GM18502 (cell line): ENCODE data around the gene DNAJA4.
"Not testable (repeated sequence)": the region's sequence is repeated elsewhere in the genome, so short reads cannot be mapped to it uniquely, and the experiment has no call there.

Source experiments
- ATAC-seq: cut with Tn5 transposase; IDR thresholded peaks from one replicate; pipeline ENCODE4 v1.9.1; 2021; ENCODE audit warnings: mild to moderate bottlenecking; ENCODE audit not compliant: unreplicated experiment, poor library complexity

The DNAJA4 gene

DNA sequence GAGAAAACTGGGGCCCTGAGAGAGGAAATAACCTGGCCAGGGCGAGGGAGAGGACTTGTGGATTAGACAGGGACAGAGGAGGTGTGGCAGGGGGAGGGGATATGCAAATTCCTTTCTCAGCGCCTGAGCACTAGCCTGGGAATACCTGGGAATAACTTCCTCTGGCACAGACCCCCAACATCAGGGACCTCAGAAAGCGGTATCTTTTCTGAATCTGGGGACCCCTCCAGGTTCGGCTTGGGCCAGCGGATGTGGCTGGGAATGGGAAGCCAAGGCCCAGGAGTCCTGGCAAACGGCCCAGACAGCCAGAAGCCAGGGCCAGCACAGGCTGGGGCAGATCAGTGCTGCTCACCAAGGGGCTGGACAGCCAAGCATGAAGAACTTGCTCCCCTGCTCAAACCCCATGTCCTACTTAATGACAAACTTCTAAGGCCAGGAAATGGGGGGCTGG, 20.8 kb upstream of the DNAJA4 start:
- no peak for ATAC-seq

DNA sequence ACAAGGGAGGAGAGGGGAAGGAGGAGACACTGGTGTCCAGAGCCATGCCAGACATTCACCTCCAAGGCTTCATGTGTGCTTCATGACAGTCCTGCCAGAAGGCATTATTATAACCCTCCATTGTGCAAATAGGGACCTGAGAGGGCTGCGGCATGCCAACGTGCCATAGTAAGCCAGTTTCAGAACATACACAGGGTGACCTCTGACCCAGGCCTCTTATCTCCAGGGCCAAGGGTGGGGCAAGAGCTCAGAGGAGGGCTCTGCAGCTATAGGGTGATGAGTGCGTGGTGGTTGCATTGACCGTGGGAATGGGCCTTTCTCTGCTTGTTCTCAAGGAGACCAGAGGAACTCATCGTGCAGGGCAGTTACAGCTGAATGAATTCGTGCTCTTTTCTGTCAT, 20.3 kb upstream of the DNAJA4 start:
- ATAC-seq: no peak

DNA sequence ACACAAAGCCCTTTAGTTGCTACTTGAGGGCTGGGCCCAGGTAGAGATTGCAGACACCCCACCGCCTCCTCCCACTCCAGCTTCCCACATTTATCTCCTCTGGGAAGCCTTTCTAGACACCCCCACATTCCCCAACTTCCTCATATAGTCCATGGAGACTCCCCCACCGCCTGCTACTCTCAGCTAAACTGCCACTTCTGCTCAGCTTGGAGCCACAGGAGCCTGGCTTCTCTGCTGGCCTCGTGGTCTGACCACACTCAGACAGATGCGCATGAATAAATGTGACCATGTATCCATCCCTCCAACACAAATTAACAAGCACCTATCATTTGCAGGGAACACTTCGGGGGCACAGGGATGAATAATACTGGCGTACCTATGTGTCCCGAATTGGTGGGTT, 19.5 kb upstream of the DNAJA4 start:
- no peak for ATAC-seq

DNA sequence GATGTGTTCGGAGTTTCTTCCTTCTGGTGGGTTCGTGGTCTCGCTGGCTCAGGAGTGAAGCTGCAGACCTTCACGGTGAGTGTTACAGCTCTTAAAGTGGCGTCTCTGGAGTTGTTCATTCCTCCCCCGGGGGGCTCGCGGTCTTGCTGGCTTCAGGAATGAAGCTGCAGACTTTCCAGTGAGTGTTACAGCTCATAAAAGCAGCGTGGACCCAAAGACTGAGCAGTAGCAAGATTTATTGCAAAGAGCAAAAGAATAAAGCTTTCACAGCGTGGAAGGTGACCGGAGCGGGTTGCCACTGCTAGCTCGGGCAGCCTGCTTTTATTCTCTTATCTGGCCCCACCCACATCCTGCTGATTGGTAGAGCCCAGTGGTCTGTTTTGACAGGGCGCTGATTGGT, 19.0 kb upstream of the DNAJA4 start:
- ATAC-seq: not testable (repeated sequence)

DNA sequence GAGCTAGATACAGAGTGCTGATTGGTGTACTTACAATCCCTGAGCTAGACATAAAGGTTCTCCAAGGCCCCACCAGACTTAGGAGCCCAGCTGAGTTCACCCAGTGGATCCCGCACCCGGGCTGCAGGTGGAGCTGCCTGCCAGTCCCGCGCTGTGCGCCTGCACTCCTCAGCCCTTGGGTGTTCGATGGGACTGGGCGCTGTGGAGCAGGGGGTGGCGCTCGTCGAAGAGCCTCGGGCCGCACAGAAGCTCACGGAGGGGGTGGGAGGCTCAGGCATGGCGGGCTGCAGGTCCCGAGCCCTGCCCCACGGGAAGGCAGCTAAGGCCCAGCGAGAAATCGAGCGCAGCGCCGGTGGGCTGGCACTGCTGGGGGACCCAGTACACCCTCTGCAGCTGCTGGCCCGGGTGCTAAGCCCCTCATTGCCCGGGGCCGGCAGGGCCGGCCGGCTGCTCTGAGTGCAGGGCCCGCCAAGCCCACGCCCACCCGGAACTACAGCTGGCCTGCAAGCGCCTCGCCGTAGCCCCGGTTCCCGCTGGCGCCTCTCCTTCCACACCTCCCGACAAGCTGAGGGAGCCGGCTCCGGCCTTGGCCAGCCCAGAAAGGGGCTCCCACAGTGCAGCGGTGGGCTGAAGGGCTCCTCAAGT, 18.3 kb upstream of the DNAJA4 start:
- not testable (repeated sequence) for ATAC-seq

DNA sequence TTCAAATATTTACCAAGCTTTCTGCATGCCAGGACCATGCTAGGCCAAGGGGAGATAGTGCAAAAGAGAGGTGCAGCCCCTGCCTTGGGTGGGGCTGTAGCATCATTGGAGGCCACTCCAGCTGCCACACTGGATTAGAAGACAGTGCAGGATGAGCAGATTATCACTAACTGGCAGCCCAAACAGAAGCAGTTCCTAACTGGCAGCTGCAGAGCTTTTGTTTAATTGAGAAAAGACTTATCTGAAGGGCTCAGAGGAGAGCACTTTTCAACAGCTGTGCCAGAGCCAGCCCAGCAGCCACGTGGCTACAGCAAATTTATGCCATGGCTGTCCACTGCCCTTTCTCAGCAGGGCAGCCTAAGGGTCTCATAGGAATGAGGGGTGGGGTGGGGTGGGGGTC, 16.5 kb upstream of the DNAJA4 start:
- ATAC-seq: no peak

DNA sequence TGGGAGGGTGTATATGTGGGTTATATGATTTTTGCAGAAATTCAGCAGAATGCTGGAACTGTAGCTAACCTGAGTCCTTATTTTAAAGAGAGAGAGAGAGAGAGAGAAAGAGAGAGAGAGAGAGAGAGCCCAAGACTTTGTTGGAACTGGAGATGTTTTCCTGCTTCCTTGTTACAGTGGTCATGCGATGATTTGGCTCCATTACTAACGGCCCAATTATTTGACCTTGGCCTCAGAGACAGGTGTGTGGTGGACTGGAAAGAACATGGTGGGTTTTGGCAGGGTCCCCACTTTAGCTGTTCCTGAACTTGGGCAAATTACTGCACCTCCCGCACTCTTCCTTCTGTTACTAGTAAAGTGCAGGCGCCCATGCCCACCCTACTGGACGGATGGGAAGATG, 15.2 kb upstream of the DNAJA4 start:
- ATAC-seq: no peak

DNA sequence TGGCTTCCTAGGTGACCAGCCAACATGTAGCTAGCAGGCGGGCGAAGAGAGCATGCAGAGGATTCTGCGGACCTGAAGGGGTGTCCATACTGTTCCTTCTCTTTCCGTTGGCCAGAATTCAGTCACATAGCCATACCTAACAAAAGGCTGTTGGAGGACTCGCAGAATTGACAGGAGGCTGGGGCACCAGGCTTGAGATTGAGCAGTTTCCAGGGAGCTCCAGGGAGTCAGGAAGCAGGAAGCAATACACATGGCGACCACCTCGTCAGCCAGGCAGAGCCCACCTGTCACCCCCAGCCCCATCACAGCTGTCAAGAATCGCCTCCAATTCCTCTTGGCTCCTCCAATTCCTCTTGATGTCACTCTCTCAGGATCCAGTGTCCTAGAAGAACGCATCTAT, 13.2 kb upstream of the DNAJA4 start:
- ATAC-seq: no peak

DNA sequence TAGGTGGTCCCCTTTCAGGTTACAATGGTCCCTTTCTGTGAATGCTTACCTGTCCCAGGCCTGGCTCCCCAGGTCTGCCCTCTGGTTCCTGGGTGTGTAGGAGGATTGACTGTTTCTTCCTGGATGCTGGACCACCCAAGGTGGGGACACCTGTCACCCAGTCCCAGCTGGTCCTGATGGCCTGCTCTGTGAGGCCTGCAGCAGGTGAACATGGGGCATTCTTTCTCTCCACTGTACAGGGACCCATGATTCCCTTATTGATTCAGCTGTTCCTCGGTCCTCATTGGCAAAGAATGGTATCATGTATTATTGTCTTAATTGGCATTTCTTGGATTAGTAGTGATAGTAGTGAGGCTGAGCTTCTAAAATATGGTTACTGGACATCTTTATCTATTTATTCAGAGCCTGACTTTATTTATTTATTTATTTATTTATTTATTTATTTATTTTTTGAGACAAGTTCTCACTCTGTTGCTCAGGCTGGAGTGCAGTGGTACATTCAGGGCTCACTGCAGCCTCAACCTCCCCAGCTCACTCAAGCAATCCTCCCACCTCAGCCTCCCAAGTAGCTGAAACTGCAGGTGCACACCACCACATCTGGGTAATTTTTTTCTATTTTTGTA, 8.8 kb upstream of the DNAJA4 start:
- ATAC-seq: no peak

DNA sequence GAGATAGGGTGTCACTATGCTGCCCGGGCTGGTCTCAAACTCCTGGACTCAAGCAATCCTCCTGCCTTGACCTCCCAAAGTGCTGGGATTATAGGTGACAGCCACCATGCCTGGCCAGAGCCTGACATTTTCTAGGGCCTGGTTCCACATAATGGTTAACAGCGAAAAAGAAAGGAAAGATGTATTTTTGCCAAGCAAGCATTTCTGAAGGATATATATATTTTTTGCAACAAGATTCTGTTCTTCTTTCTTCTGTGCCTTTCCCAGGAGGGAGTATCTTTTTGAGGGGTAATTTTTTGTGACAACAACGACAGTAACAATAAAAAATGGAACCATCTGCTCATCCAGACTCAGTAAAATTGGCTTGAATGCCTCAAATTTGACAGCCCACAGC, 8.3 kb upstream of the DNAJA4 start:
- ATAC-seq: no peak

DNA sequence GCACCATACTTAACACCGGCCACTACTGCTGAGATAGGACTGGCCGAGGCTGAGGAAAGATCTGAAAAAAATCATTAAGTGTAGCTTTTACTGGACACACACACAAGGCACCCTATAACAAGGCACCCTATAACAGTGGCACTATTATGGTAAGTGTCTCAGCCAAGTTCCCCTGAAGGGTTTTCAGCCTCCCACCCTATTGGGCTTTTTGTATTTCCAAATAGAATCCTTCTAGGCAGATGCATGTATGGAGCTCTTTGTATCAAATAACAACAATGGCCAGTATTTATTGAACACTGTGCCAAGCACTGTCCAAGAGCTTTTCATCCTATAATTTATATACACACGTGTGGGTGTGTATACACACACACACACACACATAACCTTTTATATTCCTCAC, 6.7 kb upstream of the DNAJA4 start:
- ATAC-seq: no peak

DNA sequence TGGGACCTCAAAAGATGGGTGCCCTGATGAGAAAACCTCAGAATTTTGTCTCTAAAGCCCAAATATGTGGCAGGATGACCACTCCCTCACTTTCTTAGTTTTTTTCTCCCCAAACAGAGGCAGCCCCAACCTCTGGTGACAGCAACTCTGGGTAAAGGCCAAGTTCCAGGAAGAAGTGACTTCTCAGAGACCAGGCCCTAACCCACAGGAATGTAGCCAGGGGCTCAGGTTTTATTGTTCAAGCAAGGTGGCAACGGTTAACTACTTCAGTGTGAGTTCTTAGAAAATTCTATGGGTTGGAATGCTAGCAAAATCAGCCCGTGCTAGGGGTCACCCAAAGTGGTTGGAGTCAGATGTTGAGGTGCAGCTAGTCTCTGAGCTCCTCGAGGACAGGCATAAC, 5.1 kb upstream of the DNAJA4 start:
- ATAC-seq: no peak

DNA sequence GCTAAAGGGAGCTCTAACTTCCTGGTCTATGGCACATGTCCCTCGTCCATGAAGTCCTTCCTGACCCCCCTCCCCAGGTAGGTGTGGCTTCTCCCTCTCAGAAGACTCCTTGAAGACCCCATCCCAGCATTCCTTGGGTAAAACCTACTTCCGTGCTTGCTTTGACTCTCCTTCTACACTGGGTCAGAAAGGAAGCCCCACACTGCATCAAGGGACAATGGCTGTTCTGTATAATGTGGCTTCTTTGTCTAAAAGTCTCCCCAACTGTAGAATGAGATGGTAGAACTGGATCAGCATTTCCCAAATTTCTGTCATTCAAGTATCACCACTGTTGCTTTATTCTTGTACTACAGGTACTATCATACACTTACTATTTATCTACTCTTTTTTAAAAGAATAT, 3.9 kb upstream of the DNAJA4 start:
- ATAC-seq: no peak

DNA sequence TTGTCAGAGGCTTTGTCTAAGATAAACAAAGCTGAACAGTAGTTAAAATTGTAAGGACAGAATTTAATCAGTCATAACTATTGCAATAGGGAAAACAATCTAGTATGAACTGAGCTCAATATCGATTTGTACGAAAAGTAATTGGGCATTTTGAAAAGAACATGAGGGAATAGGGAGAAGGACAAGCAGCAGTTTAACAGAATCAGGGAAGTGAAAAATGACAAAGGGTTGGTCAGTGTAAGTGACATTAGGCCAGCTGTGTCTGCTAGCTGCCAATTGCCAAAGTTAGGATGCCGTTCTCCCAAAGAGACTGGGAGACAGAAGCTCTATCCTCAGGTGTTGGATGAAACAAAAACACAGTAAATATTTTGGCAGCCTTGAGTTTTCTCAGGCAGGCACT, 3.3 kb upstream of the DNAJA4 start:
- no peak for ATAC-seq

DNA sequence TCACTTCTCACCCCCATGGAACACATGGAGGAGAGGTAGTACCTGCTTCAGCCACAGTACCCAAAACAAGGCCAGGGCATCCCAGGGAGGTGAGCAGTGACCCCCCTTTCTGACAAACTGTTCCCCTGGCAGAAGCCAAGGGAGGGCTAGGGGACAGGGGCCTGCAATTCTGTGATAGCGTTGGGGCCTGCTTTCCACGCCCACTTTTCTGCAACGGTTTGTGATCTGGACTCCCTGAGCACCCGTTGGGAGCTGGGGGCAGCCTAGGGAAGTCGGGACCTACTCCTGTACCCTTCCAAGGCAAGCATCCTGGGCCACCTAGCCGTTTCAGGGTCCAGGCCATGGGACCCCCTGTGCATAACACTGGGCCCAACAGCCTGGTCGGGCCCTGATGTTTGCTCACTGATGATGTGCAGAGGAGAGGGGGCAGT, 996 bp upstream of the DNAJA4 start:
- ATAC-seq: no peak

DNA sequence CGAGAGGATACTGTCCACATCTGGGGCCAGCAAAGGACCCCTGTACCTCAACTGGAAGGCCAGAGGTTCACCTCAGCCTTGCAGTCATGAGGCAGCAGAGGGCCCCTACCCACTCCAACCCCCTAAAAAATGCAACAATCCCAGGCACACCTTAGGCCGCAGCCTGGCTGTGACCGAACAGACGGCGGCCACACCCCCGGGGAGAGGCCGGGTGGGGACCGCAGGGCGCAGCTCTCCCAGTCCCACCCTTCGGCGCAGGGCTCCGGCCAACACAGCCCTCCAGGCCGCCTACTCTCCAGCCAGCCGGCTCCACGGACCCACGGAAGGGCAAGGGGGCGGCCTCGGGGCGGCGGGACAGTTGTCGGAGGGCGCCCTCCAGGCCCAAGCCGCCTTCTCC, 457 bp upstream of the DNAJA4 start:
- no peak for ATAC-seq

DNA sequence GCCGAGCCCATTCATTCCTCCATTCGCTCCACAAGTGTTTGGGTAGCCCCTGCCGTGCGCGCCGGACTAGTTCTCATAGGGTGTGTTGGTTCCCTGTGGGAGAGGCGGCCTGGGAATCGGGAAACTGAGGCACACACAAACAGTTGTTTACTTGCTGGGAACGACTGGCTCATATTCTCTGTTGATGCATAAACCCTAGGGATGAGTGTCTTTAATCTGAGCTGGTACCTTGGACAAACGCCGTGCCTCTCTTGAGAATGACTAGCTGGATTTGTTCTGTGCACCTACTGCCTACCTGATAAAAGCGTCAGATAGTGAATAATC, 737 bp downstream of the DNAJA4 start:
- no peak for ATAC-seq

DNA sequence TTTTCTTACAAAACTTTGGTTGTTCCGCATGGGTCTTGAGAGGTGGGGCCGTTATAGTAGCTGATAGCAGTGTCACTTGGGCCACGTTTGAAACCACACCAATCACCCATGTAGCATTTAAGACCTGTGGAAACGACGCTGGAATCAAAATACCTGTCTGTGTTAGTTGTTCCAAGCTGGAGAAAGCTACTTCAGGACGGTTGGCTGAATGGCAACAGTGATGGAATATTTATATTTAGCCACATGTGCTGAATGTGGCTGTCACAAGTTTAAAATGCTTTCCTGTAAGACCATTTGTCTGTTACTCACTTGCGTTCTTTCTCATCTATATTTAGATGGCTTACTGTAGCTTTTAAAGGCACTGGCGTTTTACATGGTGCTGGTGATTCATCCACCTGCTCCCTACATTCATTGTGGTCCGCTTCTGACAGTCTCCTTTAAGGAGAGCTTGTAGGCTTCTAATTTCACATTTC, 1.4 kb downstream of the DNAJA4 start:
- no peak for ATAC-seq

DNA sequence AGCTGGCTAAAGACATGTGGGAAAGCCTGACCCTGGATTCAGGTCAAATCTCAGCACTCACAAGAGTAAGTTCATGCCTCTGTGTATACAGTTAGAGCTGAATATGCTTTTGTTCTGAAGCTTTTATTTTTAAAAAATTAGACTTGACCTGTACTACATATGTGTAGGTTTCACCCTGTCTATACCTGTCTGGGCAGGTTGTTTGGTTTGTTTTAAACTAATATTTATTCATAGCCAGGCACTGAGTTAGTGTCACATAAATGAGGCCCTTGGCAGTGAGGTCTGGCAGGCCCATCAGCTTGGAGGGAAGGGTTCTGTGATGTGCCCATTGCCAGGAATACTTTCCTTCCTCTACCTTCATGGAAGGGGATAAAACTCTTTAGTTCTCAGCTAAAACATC, 1.9 kb downstream of the DNAJA4 start:
- no peak for ATAC-seq

DNA sequence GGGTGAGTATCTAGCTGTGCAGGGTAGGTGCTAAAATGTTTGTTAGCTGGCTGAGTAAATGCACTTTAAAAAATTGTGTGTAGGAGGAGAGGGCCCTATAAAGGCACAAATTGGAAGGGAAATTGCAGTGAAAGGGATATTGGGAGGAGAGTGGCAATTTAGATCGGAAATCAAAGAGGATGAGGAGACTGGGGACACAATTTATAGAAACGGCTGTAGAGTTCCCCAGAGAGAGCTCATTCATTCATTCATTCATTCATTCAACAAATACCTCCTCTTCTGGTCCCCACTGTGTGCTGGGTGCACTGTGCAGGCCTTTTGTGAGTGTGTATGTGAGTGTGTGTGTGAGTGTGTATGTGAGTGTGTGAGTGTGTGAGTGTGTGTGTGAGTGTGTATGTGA, 2.4 kb downstream of the DNAJA4 start:
- no peak for ATAC-seq

DNA sequence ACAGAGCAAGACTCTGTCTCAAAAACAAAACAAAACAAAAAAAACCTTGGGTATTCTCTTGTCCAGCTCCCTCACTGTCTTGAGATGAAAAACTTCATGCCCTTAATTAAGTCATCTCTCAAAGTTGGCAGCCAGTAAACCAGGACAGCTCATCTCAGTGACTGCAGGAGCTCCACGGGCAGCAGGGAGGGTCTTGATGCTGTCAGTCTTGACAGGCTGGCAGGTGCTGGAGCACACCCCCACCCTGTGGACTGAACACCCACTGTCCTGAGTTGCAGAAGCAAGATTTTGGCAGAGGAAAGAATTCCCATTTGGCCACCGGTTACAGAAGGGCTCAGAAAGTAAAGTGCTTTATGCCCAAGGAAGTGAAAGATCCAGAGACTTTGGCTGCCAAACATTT, 8.0 kb downstream of the DNAJA4 start:
- ATAC-seq: no peak

DNA sequence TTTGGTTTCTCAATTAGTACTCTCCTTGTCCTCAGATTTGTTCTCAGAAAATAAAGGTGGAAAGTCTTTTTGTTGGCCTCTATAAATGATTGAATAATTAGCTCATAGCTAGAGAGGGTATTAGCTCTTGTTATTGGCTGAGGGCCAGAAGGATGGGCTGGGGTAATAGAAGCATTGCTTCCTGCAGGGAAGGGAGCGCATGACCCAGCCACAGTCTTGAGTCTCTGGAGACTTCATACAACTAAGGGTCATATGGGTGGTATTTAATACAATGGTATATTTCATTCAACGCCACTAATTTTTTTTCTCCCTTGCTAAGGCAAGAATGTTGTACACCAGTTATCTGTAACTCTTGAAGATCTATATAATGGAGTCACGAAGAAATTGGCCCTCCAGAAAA, 8.4 kb downstream of the DNAJA4 start:
- no peak for ATAC-seq
